ENCODE data around the gene PRORP. TPM values are rescaled to one million over a fixed set of nuclear protein-coding genes. Genes with fewer than 3 reads are reported as not detected.
"Not testable (repeated sequence)": the region's sequence is repeated elsewhere in the genome, so short reads cannot be mapped to it uniquely, and the experiment has no call there.

The PRORP gene
- total RNA-seq, 2 donors from 2014 or later = 12.5 to 21.8 TPM

- Histone ChIP-seq H3K36me3 (replicated peaks in 1 of 2; ENCODE audit: insufficient read depth in 1 of 2, low read depth in 2 of 2) (no peaks in the 10 kb centered on the region), H3K27me3 (no peaks in the 10 kb centered on the region), H3K27ac (no peak overlapping the region), H3K4me3 (no peak overlapping the region), H3K4me1 (no peaks in the 10 kb centered on the region), H3K9me3 (no peaks in the 10 kb centered on the region)
- ATAC-seq = no peak
- WGBS, 2 donors = 86% methylated on average over 1 of the region's 1 CpG; no CpG with 5 or more reads in 1 of the 2 donors
- DNase-seq = no peak
- TF ChIP-seq CTCF (IDR thresholded peaks at IDR 0.05) (no peak), POLR2A (IDR thresholded peaks at IDR 0.05) (no peak)
- intact Hi-C loops (cut with DNase I) = loop anchor here (5.0 kb wide), 1 partner anchor 268 kb away; no protein-coding TSS in a partner anchor
Measured at GRCh38 chr14:35144029-35144428, 21.7 kb downstream of the PRORP start.

- no peaks in the 10 kb centered on the region for H3K9me3 ChIP-seq
- no peak for DNase-seq
- no peaks in the 10 kb centered on the region for H3K27me3 ChIP-seq
- TF ChIP-seq POLR2A (IDR thresholded peaks at IDR 0.05) (no peak), CTCF (IDR thresholded peaks at IDR 0.05) (no peak)
- WGBS, 2 donors = 88 to 90% methylated on average over 5 of the region's 5 CpGs
- intact Hi-C loops (cut with DNase I) = no loop called here
- H3K36me3 ChIP-seq (replicated peaks in 1 of 2; ENCODE audit: insufficient read depth in 1 of 2, low read depth in 2 of 2) = no peaks in the 10 kb centered on the region
- no peak for ATAC-seq
- H3K4me1 ChIP-seq = no peaks in the 10 kb centered on the region
- H3K27ac ChIP-seq = no peak overlapping the region
- no peak overlapping the region for H3K4me3 ChIP-seq
Measured at GRCh38 chr14:35146711-35147149, 24.4 kb downstream of the PRORP start.

- Histone ChIP-seq H3K4me3 (no peak overlapping the region), H3K27ac (no peak overlapping the region), H3K27me3 (no peaks in the 10 kb centered on the region), H3K4me1 (no peaks in the 10 kb centered on the region), H3K36me3 (replicated peaks in 1 of 2; ENCODE audit: insufficient read depth in 1 of 2, low read depth in 2 of 2) (no peaks in the 10 kb centered on the region), H3K9me3 (no peaks in the 10 kb centered on the region)
- TF ChIP-seq CTCF (IDR thresholded peaks at IDR 0.05) (no peak), POLR2A (IDR thresholded peaks at IDR 0.05) (no peak)
- intact Hi-C loops (cut with DNase I) = no loop called here
- ATAC-seq (no peak), DNase-seq (no peak)
- 83 to 92% methylated on average over 2 of the region's 2 CpGs for WGBS, 2 donors
Measured at GRCh38 chr14:35147186-35147585, 24.8 kb downstream of the PRORP start.

- ATAC-seq = no peak
- Histone ChIP-seq H3K27ac (no peak overlapping the region), H3K4me3 (no peak overlapping the region), H3K27me3 (no peaks in the 10 kb centered on the region), H3K9me3 (no peaks in the 10 kb centered on the region), H3K4me1 (no peaks in the 10 kb centered on the region), H3K36me3 (replicated peaks in 1 of 2; ENCODE audit: insufficient read depth in 1 of 2, low read depth in 2 of 2) (no peaks in the 10 kb centered on the region)
- intact Hi-C loops (cut with DNase I) = no loop called here
- 74 to 76% methylated on average over 3 of the region's 3 CpGs for WGBS, 2 donors
- TF ChIP-seq CTCF (IDR thresholded peaks at IDR 0.05) = no peak
- TF ChIP-seq POLR2A (IDR thresholded peaks at IDR 0.05) = no peak
- DNase-seq = no peak
Measured at GRCh38 chr14:35147711-35148110, 25.4 kb downstream of the PRORP start.

GRCh38 chr14:35149239-35149638 is 26.9 kb downstream of the PRORP start:
- TF ChIP-seq POLR2A (IDR thresholded peaks at IDR 0.05) = no peak
- Histone ChIP-seq H3K4me3 (no peak overlapping the region), H3K27ac (no peak overlapping the region), H3K9me3 (no peaks in the 10 kb centered on the region), H3K4me1 (no peaks in the 10 kb centered on the region), H3K27me3 (no peaks in the 10 kb centered on the region), H3K36me3 (replicated peaks in 1 of 2; ENCODE audit: insufficient read depth in 1 of 2, low read depth in 2 of 2) (no peaks in the 10 kb centered on the region)
- no peak for DNase-seq
- intact Hi-C loops (cut with DNase I) = no loop called here
- WGBS, 2 donors = 98 to 99% methylated on average over 4 of the region's 4 CpGs
- no peak for ATAC-seq

GRCh38 chr14:35152531-35152930 is 30.2 kb downstream of the PRORP start:
- 98% methylated on average over 31 of the region's 35 CpGs; no CpG with 5 or more reads in 1 of the 2 donors for WGBS, 2 donors
- H3K4me1 ChIP-seq = peaks cover 10% of the 10 kb centered on the region
- H3K4me3 ChIP-seq; intact Hi-C loops (cut with DNase I); H3K36me3 ChIP-seq (replicated peaks in 1 of 2; ENCODE audit: insufficient read depth in 1 of 2, low read depth in 2 of 2); H3K27me3 ChIP-seq; H3K27ac ChIP-seq; ATAC-seq; H3K9me3 ChIP-seq; DNase-seq: not testable (repeated sequence)

Measured in body of pancreas (tissue), 4 donors.